Measurements from ENCODE around the gene MEN1. TPM values are rescaled to one million over a fixed set of nuclear protein-coding genes. Genes with fewer than 3 reads are reported as not detected.
A peak's percentile ranks its signal among the peaks of the same experiment; 100 is the strongest.

The MEN1 gene
- total and polyA plus RNA-seq, 2 of the 13 experiments (the other 11 are each of a cell fraction or from before 2014, with no cell fraction given), result 20.5 to 27.3 TPM

DNA sequence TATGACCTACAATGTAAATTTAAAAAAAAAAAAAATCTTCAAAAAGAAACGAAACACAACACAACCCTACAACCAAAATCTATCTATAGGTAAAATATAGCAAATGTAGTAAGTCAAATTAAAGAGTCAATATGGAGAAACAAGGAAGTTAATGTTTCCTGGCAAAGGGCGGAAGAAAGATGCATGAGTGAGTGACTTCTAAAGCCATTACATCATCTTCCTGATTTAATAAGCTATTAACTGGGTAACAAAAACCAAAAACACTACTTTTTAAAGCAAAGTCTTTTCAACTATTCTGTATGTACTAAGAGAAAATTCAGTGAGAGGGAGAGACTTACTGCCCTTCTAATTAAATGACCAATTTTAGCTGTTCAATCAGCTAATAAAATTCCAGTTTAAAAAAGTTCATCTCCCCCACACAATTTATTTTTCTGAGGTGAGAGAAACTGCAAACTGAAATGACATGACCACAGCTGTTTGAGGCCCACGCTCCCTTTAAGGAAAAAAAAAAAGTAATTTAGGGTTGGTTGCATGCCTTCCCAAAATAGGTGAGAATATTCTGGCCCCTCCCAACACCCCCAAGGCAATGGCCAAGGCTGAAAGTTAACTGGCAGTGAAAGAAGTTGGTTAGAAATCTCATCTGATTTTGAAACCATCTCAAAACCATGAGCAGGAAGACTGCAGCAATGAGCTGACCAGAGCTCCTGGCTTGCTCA is 37.9 kb downstream of the MEN1 start:
- BruUV-seq (replicated peaks), result no TSS peak

DNA sequence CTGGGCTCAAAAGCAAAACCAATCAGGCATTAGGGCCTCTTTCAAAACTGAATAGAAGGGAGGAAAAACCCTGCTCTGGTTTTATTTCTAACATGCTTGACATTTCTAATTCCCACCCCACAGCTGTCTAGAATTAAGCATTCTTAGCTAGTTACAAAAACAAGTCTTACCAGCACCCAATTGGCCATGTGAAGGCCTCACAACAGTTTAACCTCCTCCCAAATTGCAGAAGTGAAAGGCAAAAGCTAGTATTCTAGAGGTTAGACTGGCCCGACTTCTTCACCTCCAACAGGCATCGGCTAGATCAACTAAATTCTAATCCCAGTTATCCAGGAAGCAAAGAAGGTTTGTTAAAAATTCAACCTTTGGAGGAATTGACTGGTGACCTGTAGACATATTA is 38.5 kb downstream of the MEN1 start:
- no peak for ATAC-seq
- peaks cover 54% of the 10 kb centered on the region for H3K79me2 ChIP-seq (ENCODE audit: insufficient read depth, low read length)
- FAIRE-seq, result no peak
- TF ChIP-seq CHCHD3 (CRISPR knock-in tag; IDR thresholded peaks at IDR 0.05) (no peak), ZNF780A (CRISPR knock-in tag; IDR thresholded peaks at IDR 0.05) (no peak), POLR2AphosphoS5 (IDR thresholded peaks at IDR 0.05; ENCODE audit: low read depth, low read length) (0 out of 2 replicates have a peak, but pooled peaks have one; percentile 14), TCF7L2 (IDR thresholded peaks at IDR 0.05; ENCODE audit: low read depth, low read length) (no peak), ZKSCAN1 (IDR thresholded peaks at IDR 0.05; ENCODE audit: low read length) (no peak)
- TF ChIP-seq, protein P1, sequence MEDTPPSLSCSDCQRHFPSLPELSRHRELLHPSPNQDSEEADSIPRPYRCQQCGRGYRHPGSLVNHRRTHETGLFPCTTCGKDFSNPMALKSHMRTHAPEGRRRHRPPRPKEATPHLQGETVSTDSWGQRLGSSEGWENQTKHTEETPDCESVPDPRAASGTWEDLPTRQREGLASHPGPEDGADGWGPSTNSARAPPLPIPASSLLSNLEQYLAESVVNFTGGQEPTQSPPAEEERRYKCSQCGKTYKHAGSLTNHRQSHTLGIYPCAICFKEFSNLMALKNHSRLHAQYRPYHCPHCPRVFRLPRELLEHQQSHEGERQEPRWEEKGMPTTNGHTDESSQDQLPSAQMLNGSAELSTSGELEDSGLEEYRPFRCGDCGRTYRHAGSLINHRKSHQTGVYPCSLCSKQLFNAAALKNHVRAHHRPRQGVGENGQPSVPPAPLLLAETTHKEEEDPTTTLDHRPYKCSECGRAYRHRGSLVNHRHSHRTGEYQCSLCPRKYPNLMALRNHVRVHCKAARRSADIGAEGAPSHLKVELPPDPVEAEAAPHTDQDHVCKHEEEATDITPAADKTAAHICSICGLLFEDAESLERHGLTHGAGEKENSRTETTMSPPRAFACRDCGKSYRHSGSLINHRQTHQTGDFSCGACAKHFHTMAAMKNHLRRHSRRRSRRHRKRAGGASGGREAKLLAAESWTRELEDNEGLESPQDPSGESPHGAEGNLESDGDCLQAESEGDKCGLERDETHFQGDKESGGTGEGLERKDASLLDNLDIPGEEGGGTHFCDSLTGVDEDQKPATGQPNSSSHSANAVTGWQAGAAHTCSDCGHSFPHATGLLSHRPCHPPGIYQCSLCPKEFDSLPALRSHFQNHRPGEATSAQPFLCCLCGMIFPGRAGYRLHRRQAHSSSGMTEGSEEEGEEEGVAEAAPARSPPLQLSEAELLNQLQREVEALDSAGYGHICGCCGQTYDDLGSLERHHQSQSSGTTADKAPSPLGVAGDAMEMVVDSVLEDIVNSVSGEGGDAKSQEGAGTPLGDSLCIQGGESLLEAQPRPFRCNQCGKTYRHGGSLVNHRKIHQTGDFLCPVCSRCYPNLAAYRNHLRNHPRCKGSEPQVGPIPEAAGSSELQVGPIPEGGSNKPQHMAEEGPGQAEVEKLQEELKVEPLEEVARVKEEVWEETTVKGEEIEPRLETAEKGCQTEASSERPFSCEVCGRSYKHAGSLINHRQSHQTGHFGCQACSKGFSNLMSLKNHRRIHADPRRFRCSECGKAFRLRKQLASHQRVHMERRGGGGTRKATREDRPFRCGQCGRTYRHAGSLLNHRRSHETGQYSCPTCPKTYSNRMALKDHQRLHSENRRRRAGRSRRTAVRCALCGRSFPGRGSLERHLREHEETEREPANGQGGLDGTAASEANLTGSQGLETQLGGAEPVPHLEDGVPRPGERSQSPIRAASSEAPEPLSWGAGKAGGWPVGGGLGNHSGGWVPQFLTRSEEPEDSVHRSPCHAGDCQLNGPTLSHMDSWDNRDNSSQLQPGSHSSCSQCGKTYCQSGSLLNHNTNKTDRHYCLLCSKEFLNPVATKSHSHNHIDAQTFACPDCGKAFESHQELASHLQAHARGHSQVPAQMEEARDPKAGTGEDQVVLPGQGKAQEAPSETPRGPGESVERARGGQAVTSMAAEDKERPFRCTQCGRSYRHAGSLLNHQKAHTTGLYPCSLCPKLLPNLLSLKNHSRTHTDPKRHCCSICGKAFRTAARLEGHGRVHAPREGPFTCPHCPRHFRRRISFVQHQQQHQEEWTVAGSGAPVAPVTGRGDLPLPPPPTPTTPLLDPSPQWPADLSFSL (CRISPR knock-in tag; IDR thresholded peaks at IDR 0.05), result no peak
- TF ChIP-seq, protein P2, sequence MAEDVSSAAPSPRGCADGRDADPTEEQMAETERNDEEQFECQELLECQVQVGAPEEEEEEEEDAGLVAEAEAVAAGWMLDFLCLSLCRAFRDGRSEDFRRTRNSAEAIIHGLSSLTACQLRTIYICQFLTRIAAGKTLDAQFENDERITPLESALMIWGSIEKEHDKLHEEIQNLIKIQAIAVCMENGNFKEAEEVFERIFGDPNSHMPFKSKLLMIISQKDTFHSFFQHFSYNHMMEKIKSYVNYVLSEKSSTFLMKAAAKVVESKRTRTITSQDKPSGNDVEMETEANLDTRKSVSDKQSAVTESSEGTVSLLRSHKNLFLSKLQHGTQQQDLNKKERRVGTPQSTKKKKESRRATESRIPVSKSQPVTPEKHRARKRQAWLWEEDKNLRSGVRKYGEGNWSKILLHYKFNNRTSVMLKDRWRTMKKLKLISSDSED (CRISPR knock-in tag; IDR thresholded peaks at IDR 0.05), result no peak

More for the DNA sequence above, 37.9 kb downstream of the MEN1 start:
- TF ChIP-seq ZNF788 (CRISPR knock-in tag; IDR thresholded peaks at IDR 0.05; ENCODE audit: borderline replicate concordance) (no peak), GTF3A (CRISPR knock-in tag; conservative IDR thresholded peaks at IDR 0.05) (no peak), POLR2A (IDR thresholded peaks at IDR 0.05; ENCODE audit: insufficient read depth in 1 of 2, low read depth in 2 of 2, low read length in 2 of 2) (peak in 1 of 2 experiments; percentile 23; a peak in 1 of 4 replicates), ATF7 (IDR thresholded peaks at IDR 0.05) (peak; percentile 52), ATF7 (CRISPR knock-in tag; IDR thresholded peaks at IDR 0.05) (no peak)
- FAIRE-seq (no peak), ATAC-seq (no peak), DNase-seq (ENCODE audit: low spot score) (no peak)
- intact Hi-C loops (cut with micrococcal nuclease; ENCODE audit: unreplicated experiment), result no loop called here
- peaks cover 44% of the 10 kb centered on the region for H3K4me1 ChIP-seq (ENCODE audit: insufficient read depth, low read length)
- peaks cover 97% of the 10 kb centered on the region for H4K20me1 ChIP-seq (ENCODE audit: insufficient read depth, low read length)
- H3K9ac ChIP-seq (ENCODE audit: insufficient read depth, low read depth, low read length), result no peak overlapping the region
- peaks cover 56% of the 10 kb centered on the region for H3K79me2 ChIP-seq (ENCODE audit: insufficient read depth, low read length)
- H3K4me2 ChIP-seq (ENCODE audit: low read depth, low read length), result no peak overlapping the region
- POLR2A ChIA-PET, result interaction anchor here (1.6 kb wide), 1 partner anchor 9 kb away, joined by 4 read pairs; no protein-coding TSS in a partner anchor
- H3K27me3 ChIP-seq (ENCODE audit: control insufficient read depth in 1 of 2, insufficient read depth in 2 of 2, low read length in 2 of 2), result no peaks in the 10 kb centered on the region; a peak in 1 of 5 replicates
- no peaks in the 10 kb centered on the region for H3K9me3 ChIP-seq (ENCODE audit: low read length)
- 96% methylated on average over 3 of the region's 3 CpGs for WGBS (ENCODE audit: low lambda C conversion rate)
- no peak overlapping the region for H2AFZ ChIP-seq (ENCODE audit: low read length)
- H3K36me3 ChIP-seq (replicated peaks in 1 of 2; ENCODE audit: control insufficient read depth in 1 of 2, insufficient read depth in 2 of 2, low read length in 2 of 2), result peaks cover 61 to 97% of the 10 kb centered on the region in 2 experiments
- in situ Hi-C loops (cut with HindIII; ENCODE audit: extremely low pct_ligation_motif_present, low pct_unique_long_range_greater_than_20kb), result no loop called here
- CTCF ChIA-PET (ENCODE audit: low intra/inter-chr PET ratio, low total read pairs), result no interaction called here
- no peak overlapping the region for H3K4me3 ChIP-seq (replicated peaks in 1 of 3; ENCODE audit: insufficient read depth in 1 of 3, low read depth in 2 of 3, low read length in 3 of 3)
- H3K27ac ChIP-seq (ENCODE audit: extremely low read length, insufficient read depth, low read length), result no peak overlapping the region

More for the DNA sequence above, 38.5 kb downstream of the MEN1 start:
- 97% methylated on average over 2 of the region's 2 CpGs for WGBS (ENCODE audit: low lambda C conversion rate)
- H3K9ac ChIP-seq (ENCODE audit: insufficient read depth, low read depth, low read length), result no peak overlapping the region
- H3K4me3 ChIP-seq (replicated peaks in 1 of 3; ENCODE audit: insufficient read depth in 1 of 3, low read depth in 2 of 3, low read length in 3 of 3), result no peak overlapping the region
- no peak overlapping the region for H3K4me2 ChIP-seq (ENCODE audit: low read depth, low read length)
- BruUV-seq (replicated peaks), result no TSS peak
- no peaks in the 10 kb centered on the region for H3K9me3 ChIP-seq (ENCODE audit: low read length)
- ChIA-PET CTCF (ENCODE audit: low intra/inter-chr PET ratio, low total read pairs) (no interaction called here), POLR2A (interaction anchor here (1.6 kb wide), 1 partner anchor 8 kb away, joined by 4 read pairs; no protein-coding TSS in a partner anchor)
- no peaks in the 10 kb centered on the region; a peak in 1 of 5 replicates for H3K27me3 ChIP-seq (ENCODE audit: control insufficient read depth in 1 of 2, insufficient read depth in 2 of 2, low read length in 2 of 2)
- DNase-seq (ENCODE audit: low spot score), result no peak
- no peak overlapping the region for H3K27ac ChIP-seq (ENCODE audit: extremely low read length, insufficient read depth, low read length)
- in situ Hi-C loops (cut with HindIII; ENCODE audit: extremely low pct_ligation_motif_present, low pct_unique_long_range_greater_than_20kb), result no loop called here
- no peak overlapping the region for H2AFZ ChIP-seq (ENCODE audit: low read length)
- H3K4me1 ChIP-seq (ENCODE audit: insufficient read depth, low read length), result peaks cover 41% of the 10 kb centered on the region
- peaks cover 62 to 97% of the 10 kb centered on the region in 2 experiments for H3K36me3 ChIP-seq (replicated peaks in 1 of 2; ENCODE audit: control insufficient read depth in 1 of 2, insufficient read depth in 2 of 2, low read length in 2 of 2)
- peaks cover 97% of the 10 kb centered on the region for H4K20me1 ChIP-seq (ENCODE audit: insufficient read depth, low read length)
- intact Hi-C loops (cut with micrococcal nuclease; ENCODE audit: unreplicated experiment), result no loop called here

Measured in HepG2 (cell line).